A549 treated with ZK216348 at 1 μM for 4 hours (cell line): ENCODE data around the gene MXD3. TPM values are rescaled to one million over a fixed set of nuclear protein-coding genes. Genes with fewer than 3 reads are reported as not detected.

ENCODE experiments used
- total RNA-seq: library from RNA; stranded (reverse); fragments of 200-300 nt; extraction: Qiagen RNA extraction; gene quantifications from 5 replicates; pipeline ENCODE4 v1.2.3, GENCODE V29; 2022; ENCODE audit warnings: low read depth

Gene MXD3, protein sequence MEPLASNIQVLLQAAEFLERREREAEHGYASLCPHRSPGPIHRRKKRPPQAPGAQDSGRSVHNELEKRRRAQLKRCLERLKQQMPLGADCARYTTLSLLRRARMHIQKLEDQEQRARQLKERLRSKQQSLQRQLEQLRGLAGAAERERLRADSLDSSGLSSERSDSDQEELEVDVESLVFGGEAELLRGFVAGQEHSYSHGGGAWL
- 9.4 to 21.9 TPM (median 17.1 TPM) in 5 replicates for total RNA-seq

DNA sequence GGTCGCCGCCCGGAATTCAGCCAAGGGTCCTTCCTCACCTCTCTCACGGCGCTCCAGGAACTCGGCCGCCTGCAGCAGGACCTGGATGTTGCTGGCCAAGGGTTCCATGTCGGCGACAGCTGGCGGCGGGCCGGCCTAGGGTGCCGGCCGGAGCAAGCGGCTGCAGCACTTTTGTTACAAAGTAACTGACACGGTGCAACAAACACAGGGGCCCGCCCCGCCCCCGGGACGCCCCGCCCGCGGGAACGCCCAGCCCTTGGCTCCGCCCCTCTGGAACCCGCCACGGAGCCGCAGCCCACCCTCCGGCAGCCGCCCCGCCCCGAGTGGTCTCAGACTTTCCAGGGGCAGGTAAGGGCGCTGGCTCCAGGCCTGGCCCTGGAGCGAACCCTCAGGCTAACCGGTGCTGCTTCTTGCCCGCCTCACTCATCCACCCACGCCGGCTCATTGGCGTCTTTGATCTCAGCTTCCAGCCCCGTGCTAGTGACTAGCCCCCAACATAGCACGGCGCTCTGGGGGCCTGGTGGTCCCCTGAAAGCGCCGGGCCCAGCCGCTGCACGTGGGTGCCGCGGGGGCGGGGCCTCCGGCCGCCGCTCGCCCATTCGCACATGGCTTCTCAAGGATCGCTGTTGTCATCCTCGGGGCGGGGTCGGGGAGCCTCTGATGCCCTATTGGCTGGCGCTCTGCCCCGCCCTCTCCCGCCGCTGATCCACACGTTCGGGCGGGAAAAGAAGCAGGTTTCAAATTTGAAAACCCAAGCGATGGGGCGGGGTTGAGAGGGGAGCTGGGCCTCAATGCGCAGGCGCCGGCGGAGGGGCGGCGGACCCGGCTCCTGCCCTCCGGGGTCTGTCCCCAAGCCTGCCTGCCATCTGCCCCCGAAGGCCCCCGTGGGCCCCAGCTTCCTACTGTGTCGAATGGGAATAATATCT is at the start of gene MXD3:
Gene MXD3, minus strand, starts transcription at position 176 of the 926 bp plus-strand sequence. Its CDS starts 68 bp downstream, at position 108.

DNA sequence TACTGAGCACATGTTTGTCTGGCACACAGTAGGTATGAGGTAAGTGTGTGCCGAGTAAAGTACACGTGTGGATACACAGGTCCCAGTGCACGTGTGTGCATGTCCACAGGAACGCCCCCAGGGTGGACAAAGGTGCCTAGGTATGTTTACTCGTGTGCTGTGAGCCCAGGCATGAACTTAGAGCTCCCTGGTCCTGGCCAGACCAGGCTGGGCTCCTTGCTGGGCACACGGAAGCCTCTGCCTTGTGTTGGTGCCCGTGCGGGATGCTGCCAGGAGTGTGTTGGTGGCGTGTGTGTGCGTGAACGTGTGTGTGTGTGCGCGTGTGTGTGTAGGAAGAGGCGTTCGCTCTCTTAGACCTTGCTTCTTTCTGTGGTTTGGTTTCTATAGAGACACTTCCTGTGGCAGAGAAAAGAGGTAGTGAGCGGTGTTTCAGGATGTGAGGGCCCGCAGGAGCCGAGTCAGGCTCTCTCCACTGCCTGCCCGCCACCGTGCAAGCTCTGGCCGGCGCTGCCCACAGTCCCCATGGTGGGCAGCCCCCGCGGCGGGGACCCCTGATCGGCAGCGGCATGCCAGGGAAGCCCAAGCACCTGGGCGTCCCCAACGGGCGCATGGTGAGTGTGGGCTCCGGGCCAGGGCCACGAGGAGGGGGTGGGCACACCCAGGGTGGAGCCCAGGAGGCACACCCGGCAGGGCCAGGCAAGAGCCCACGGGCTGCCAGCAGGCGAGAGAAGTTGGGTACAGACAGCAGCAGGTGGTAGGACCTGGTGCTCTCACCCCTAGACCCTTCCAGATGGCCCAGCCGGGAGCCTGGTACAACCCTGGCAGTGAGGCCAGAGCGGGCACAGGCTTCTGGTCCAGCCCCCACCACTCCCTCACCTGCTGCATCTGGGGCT is 46.0 kb upstream of the MXD3 start, which contains the start of gene RGS14:
Gene RGS14, plus strand, starts transcription at position 466 of the 893 bp plus-strand sequence. Its CDS starts 101 bp downstream, at position 567.

DNA sequence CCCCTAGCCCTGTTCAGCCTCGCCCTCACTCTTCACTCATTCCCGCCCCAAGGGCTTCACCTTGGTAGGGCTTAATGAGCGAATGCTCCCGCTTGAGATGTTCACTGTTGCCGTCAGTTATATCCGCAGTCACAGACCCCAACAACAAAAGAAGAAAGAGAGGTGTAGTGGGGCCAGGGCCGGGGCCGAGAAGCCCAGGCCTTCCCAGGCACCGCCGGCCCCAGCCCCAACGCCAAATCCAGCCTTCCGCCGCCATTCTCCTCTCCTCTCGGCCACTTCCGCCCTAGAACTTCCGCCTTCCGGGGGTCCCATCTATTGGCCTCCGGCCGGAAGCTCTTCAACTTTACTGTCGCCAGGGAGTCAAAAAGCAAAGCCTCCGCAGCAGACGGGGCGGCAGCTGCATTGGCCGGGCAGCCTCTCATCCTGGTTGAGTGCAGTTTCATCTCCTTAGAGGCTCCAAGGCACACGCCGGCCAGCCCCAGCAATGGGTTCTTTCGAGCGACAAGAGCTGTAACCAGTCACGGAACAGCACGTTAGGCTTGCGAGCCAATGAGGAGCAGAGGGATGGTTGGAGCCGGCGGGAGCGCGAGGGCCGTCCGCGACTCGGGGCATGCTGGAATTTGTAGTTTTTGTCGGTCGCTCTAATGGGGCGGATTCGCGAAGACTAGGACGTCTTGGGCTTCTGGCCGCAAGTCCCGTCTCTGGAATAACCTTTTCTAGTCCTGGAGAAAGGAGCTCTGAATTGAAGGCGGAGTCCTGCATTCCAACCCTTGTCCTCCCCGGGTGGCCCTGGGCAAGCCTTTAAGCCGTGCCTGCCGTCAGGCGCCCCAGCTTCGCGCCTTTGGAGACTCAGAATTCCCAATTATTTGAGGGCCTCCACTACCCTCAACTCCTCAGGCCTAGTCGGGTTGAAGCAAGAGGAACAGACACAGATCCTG is 40.0 kb upstream of the MXD3 start, which contains the start of gene LMAN2:
Gene LMAN2, minus strand, starts transcription at position 277 of the 938 bp plus-strand sequence. Its CDS starts 21 bp downstream, at position 256.

DNA sequence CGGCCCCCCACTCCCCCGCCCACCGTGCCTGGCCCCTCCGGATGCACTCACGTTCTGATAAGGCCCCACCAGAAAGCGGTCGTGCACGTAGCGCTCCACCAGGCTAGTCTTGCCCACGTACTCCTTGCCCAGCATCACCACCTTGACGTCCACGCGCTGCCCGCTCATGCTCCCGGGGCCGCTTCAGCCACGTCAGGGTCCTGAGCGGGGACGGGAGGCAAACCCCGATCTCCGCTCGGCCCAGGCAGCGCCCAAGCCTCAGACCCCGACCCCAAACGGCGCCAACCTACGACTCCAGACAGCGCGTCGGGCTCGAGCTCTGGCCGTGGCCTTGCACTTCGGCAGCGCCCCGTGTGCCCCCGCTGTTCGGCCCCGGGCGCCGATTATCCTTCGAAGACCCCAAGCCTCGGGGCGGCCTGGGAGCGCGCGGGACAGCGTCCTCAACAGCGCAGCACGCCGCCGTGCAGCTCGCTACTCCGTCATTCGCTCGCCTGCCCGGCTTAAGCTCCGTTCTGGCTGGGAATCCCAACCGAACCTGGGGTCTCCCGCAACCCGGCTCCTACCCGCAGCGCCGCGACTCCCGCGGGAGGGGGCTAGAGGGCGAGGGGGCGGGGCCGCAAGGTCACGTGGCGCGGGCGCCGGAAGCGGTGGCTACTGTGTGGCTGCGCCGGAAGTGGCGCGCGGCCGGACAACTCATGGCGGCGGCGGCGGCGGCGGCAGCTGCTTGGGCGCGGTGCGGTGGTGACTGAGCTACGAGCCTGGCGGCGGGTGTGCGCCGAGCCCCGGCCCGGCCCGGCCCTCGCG is 8.4 kb downstream of the MXD3 start, which contains the start of the genes PRELID1 and RAB24:
Gene PRELID1, plus strand, starts transcription at position 679 of the 804 bp plus-strand sequence. CDS start 187 bp downstream, outside the sequence.
Gene RAB24, minus strand, starts transcription at position 599 of the 804 bp plus-strand sequence. Its CDS starts 431 bp downstream, at position 168.

Other genes starting within 250 kb of the MXD3 start
- 10.3 to 26.0 TPM (median 25.5 TPM) in 5 replicates for gene FGFR4, start 225.0 kb downstream of the MXD3 start, total RNA-seq
- 16.9 to 25.2 TPM (median 19.1 TPM) in 5 replicates for gene NSD1, start 178.1 kb downstream of the MXD3 start, total RNA-seq
- 17.8 to 29.4 TPM (median 27.5 TPM) in 5 replicates for gene RAB24, start 8.2 kb downstream of the MXD3 start, total RNA-seq
- gene PRELID1, start 8.1 kb downstream of the MXD3 start, total RNA-seq = 252 to 395 TPM (median 363 TPM) in 5 replicates
- gene LMAN2, start 39.8 kb upstream of the MXD3 start, total RNA-seq = 160 to 242 TPM (median 196 TPM) in 5 replicates
- 4.3 to 6.5 TPM (median 5.0 TPM) in 5 replicates for gene RGS14, start 46.0 kb upstream of the MXD3 start, total RNA-seq
- gene SLC34A1, start 72.5 kb upstream of the MXD3 start, total RNA-seq = not detected in 5 replicates
- gene PFN3, start 88.8 kb upstream of the MXD3 start, total RNA-seq = not detected in 5 replicates
- gene F12, start 97.7 kb upstream of the MXD3 start, total RNA-seq = 11.6 to 25.9 TPM (median 23.8 TPM) in 5 replicates
- 19.0 to 28.3 TPM (median 25.2 TPM) in 5 replicates for gene GRK6, start 114.8 kb upstream of the MXD3 start, total RNA-seq
- gene PRR7, start 134.9 kb upstream of the MXD3 start, total RNA-seq = 12.4 to 41.6 TPM (median 34.4 TPM) in 5 replicates
- 44.4 to 81.4 TPM (median 67.6 TPM) in 5 replicates for gene DBN1, start 161.7 kb upstream of the MXD3 start, total RNA-seq
- 65.0 to 100 TPM (median 76.8 TPM) in 5 replicates for gene PDLIM7, start 185.7 kb upstream of the MXD3 start, total RNA-seq
- gene DOK3, start 197.9 kb upstream of the MXD3 start, total RNA-seq = 1.6 to 5.5 TPM (median 4.2 TPM) in 5 replicates
- 89.5 to 135 TPM (median 113 TPM) in 5 replicates for gene DDX41, start 205.1 kb upstream of the MXD3 start, total RNA-seq
- 16.2 to 38.0 TPM (median 33.9 TPM) in 5 replicates for gene FAM193B, start 242.7 kb upstream of the MXD3 start, total RNA-seq